Vagina (tissue), 2 donors: ENCODE measurements around the gene OLFML2A. TPM values are rescaled to one million over a fixed set of nuclear protein-coding genes. Genes with fewer than 3 reads are reported as not detected.

Source experiments
- DNase-seq, 2 donors: peaks; one replicate each; pipeline ENCODE4 v3.0.0-alpha.2; 2017; ENCODE audit errors: extremely low spot score in 2 of 2
- H3K27ac ChIP-seq: fragments of 200-600 bp; sonication (generic); one replicate; pipeline ENCODE4 v1.5.1; 2019
- H3K27me3 ChIP-seq: fragments of 200-600 bp; sonication (generic); one replicate; pipeline ENCODE4 v1.5.1; 2019
- H3K36me3 ChIP-seq, 2 donors: fragments of 200-600 bp; sonication (generic); one replicate each; pipeline ENCODE4 v1.5.1; 2017 to 2019
- H3K4me1 ChIP-seq: fragments of 200-600 bp; sonication (generic); one replicate; pipeline ENCODE4 v1.5.1; 2019
- H3K4me3 ChIP-seq, 2 donors: fragments of 200-600 bp; sonication (generic); 1 replicate in 1 of 2; 2 replicates in 1 of 2; pipeline ENCODE4 v1.5.1; 2016 to 2019
- H3K9me3 ChIP-seq: fragments of 200-600 bp; sonication (generic); one replicate; pipeline ENCODE4 v1.5.1; 2019
- POLR2A ChIP-seq, 2 donors: fragments of 450-650 bp; IDR thresholded peaks; one replicate each; pipeline ENCODE4 v1.6.1; 2017; ENCODE audit warnings: antibody characterized with exemption in 2 of 2, mild to moderate bottlenecking in 2 of 2, moderate library complexity in 2 of 2
- POLR2AphosphoS5 ChIP-seq, 2 donors: sonication (generic); formaldehyde crosslinking; IDR thresholded peaks; one replicate each; pipeline ENCODE4 v1.9.0; 2017; ENCODE audit warnings: antibody characterized with exemption in 2 of 2, mild to moderate bottlenecking in 2 of 2, low read depth in 1 of 2; ENCODE audit not compliant: insufficient read depth in 1 of 2
- intact Hi-C: fragments of 100-400 bp; cut with DNase I; formaldehyde crosslinking; loops from one replicate; pipeline ENCODE4 v1.15.1; 2023
- total RNA-seq: library from RNA; depleted of rRNA; stranded (reverse); fragments of >200 nt; gene quantifications from one replicate; pipeline ENCODE4 v1.2.3, GENCODE V29; 2016
- TF ChIP-seq, protein P1 (sequence below), 3 experiments: fragments of 450-650 bp in 2 of 3; fragments of 200-600 bp in 1 of 3; sonication (generic) in 1 of 3; IDR thresholded peaks; one replicate each; pipeline ENCODE4 v1.5.1; 2017 to 2019; ENCODE audit warnings: antibody characterized with exemption in 3 of 3, mild to moderate bottlenecking in 2 of 3, moderate library complexity in 2 of 3

The OLFML2A gene
- total RNA-seq, 1 donor from 2014 or later, result 39.3 TPM

GRCh38 chr9:124800306-124801259, 23.6 kb downstream of the OLFML2A start:
- no peak overlapping the region for H3K4me3 ChIP-seq
- peaks cover 48% of the 10 kb centered on the region for H3K4me1 ChIP-seq
- TF ChIP-seq, protein P1, sequence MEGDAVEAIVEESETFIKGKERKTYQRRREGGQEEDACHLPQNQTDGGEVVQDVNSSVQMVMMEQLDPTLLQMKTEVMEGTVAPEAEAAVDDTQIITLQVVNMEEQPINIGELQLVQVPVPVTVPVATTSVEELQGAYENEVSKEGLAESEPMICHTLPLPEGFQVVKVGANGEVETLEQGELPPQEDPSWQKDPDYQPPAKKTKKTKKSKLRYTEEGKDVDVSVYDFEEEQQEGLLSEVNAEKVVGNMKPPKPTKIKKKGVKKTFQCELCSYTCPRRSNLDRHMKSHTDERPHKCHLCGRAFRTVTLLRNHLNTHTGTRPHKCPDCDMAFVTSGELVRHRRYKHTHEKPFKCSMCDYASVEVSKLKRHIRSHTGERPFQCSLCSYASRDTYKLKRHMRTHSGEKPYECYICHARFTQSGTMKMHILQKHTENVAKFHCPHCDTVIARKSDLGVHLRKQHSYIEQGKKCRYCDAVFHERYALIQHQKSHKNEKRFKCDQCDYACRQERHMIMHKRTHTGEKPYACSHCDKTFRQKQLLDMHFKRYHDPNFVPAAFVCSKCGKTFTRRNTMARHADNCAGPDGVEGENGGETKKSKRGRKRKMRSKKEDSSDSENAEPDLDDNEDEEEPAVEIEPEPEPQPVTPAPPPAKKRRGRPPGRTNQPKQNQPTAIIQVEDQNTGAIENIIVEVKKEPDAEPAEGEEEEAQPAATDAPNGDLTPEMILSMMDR (IDR thresholded peaks at IDR 0.05), result no peak
- TF ChIP-seq POLR2AphosphoS5 (IDR thresholded peaks at IDR 0.05; ENCODE audit: insufficient read depth in 1 of 2, low read depth in 1 of 2) (no peak), POLR2A (IDR thresholded peaks at IDR 0.05) (no peak)
- no peaks in the 10 kb centered on the region for H3K36me3 ChIP-seq
- no peak overlapping the region for H3K27ac ChIP-seq
- H3K27me3 ChIP-seq, result no peaks in the 10 kb centered on the region
- no peaks in the 10 kb centered on the region for H3K9me3 ChIP-seq
- no peak for DNase-seq
- intact Hi-C loops, result no loop called here

DNA sequence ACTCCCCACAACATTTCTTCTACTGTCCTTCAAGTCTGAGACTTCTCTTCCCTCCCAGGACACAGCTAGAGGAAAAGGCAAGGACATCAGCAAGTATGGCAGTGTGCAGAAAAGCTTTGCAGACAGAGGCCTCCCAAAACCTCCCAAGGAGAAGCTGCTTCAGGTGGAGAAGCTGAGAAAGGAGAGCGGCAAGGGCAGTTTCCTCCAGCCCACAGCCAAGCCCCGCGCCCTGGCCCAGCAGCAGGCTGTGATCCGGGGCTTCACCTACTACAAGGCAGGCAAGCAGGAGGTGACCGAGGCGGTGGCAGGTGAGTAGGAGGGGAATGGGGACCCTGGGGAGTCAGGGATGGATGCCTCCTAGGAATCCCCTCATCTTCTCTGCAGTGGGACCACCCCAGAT, 24.4 kb downstream of the OLFML2A start:
- H3K4me1 ChIP-seq, result peaks cover 48% of the 10 kb centered on the region
- no peak for DNase-seq
- H3K27ac ChIP-seq, result no peak overlapping the region
- intact Hi-C loops, result no loop called here
- TF ChIP-seq, protein P1 (IDR thresholded peaks at IDR 0.05), result no peak
- TF ChIP-seq POLR2AphosphoS5 (IDR thresholded peaks at IDR 0.05; ENCODE audit: insufficient read depth in 1 of 2, low read depth in 1 of 2) (no peak), POLR2A (IDR thresholded peaks at IDR 0.05) (no peak)
- no peak overlapping the region for H3K4me3 ChIP-seq
- no peaks in the 10 kb centered on the region for H3K36me3 ChIP-seq
- H3K9me3 ChIP-seq, result no peaks in the 10 kb centered on the region
- H3K27me3 ChIP-seq, result no peaks in the 10 kb centered on the region

DNA sequence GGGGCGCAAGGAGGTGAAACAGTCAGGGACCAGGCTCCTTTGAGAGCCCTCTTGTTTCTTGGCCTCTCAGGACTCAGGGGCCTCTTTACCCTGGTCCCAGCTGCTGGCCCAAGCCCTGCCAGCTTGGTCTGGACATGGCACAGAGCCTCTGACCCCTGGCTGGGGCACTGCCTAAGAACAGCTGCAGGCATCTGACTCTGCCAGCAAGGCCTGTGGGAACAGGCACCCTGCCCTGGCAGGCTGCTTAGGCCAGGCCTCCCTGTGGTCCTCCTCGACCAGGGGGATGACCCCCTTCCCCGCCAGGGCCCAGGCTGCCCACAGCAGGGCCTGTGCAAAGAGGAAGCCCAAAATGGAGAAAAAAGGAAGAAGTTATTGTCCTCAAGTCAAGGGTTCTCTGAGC, 25.5 kb downstream of the OLFML2A start:
- intact Hi-C loops, result no loop called here
- no peak overlapping the region for H3K27ac ChIP-seq
- no peak for DNase-seq
- no peak overlapping the region for H3K4me3 ChIP-seq
- no peaks in the 10 kb centered on the region for H3K36me3 ChIP-seq
- no peaks in the 10 kb centered on the region for H3K27me3 ChIP-seq
- TF ChIP-seq, protein P1 (IDR thresholded peaks at IDR 0.05), result no peak
- no peak for TF ChIP-seq POLR2AphosphoS5 (IDR thresholded peaks at IDR 0.05; ENCODE audit: insufficient read depth in 1 of 2, low read depth in 1 of 2)
- no peak for TF ChIP-seq POLR2A (IDR thresholded peaks at IDR 0.05)
- no peaks in the 10 kb centered on the region for H3K9me3 ChIP-seq
- H3K4me1 ChIP-seq, result peaks cover 37% of the 10 kb centered on the region

- DNase-seq, result no peak
- Histone ChIP-seq H3K36me3 (no peaks in the 10 kb centered on the region), H3K4me1 (peaks cover 24% of the 10 kb centered on the region), H3K9me3 (no peaks in the 10 kb centered on the region), H3K27me3 (no peaks in the 10 kb centered on the region), H3K4me3 (no peak overlapping the region), H3K27ac (no peak overlapping the region)
- TF ChIP-seq, protein P1 (IDR thresholded peaks at IDR 0.05), result no peak
- TF ChIP-seq POLR2A (IDR thresholded peaks at IDR 0.05), result no peak
- TF ChIP-seq POLR2AphosphoS5 (IDR thresholded peaks at IDR 0.05; ENCODE audit: insufficient read depth in 1 of 2, low read depth in 1 of 2), result no peak
- intact Hi-C loops, result no loop called here
These were observed 27.0 kb downstream of the OLFML2A start for GRCh38 chr9:124803911-124804310.

- intact Hi-C loops, result no loop called here
- no peaks in the 10 kb centered on the region for H3K9me3 ChIP-seq
- H3K4me1 ChIP-seq, result peaks cover 12% of the 10 kb centered on the region
- DNase-seq, result no peak
- H3K27ac ChIP-seq, result no peak overlapping the region
- no peaks in the 10 kb centered on the region for H3K27me3 ChIP-seq
- no peak overlapping the region for H3K4me3 ChIP-seq
- no peaks in the 10 kb centered on the region for H3K36me3 ChIP-seq
- TF ChIP-seq POLR2AphosphoS5 (IDR thresholded peaks at IDR 0.05; ENCODE audit: insufficient read depth in 1 of 2, low read depth in 1 of 2), result no peak
- TF ChIP-seq POLR2A (IDR thresholded peaks at IDR 0.05), result no peak
- TF ChIP-seq, protein P1 (IDR thresholded peaks at IDR 0.05), result no peak
These were observed 28.3 kb downstream of the OLFML2A start for GRCh38 chr9:124805186-124805585.
